ENCODE data around the gene LARGE2.

LARGE2 gene

GRCh38 chr11:45930031-45930794 is 7.8 kb downstream of the LARGE2 start:
- DNase-seq (ENCODE audit: low read depth) = no peak

DNA sequence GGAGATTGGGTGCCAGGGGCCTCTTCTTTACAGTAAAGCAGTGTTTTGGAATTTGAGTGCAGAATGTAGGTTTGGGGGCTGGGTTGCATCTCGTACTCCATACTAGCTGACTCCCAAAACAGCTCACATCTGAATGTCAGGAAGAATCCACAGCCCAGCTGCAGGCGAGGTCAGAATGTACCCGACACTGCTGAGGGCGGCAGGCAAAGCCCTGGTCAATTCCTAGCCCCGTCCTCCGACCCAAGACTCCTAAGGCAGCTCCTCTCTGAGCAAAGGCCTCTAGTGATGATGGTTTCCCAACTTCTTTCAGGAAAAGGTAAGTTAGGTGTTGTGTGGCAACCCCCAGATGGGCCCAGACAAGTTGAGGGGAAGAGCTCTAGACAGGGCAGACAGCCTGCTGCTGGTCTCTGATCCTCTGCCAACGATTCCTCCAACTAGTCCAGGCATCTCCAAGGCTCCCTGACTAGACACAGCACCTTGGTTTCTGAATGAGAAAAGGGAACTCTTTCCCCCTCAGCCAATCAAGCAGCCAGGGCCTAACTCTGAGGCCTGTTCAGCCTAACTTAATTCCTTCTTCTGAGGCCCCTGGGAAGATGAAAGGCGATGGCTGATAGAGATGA is 8.6 kb downstream of the LARGE2 start:
- DNase-seq (ENCODE audit: low read depth) = no peak

DNA sequence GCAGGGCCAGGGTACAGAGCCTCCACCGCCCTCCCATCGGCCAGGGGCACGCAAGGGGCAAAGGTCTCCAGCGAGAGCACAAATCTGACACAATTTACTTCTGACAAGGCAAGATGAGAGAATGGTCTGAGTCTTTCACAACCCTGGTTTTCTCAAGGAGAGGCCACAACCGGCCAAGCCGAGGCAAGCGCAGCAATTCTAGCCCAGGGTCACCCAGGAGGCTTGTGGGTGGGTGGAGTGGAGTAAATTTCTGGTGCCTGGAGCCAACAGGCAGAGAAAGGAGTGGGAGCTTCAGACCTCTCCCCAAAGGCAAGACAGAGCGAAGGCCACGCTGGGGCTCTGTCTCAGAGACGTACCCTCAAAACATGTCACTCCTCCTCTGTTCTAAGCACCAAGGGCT is 9.3 kb downstream of the LARGE2 start:
- DNase-seq (ENCODE audit: low read depth) = no peak

DNA sequence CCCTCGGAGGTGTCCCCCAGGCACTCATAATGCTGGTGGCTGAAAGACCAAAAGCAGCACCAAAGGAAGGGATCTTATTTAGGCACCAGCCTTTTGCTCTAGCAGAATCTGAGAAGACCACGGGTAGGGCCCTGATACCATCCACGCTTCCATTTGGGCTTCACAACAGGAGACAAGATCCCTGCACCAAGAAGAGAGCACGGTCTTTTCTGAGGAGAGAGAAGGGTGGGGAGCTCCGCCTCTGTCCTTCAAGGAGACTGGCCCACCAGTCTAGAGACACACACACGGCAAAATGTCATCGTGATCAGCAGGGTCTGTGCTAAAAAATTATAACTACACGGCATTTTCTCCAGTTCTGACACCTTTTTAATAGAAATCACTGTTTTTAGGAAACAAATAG is 9.8 kb downstream of the LARGE2 start:
- no peak for DNase-seq (ENCODE audit: low read depth)

DNA sequence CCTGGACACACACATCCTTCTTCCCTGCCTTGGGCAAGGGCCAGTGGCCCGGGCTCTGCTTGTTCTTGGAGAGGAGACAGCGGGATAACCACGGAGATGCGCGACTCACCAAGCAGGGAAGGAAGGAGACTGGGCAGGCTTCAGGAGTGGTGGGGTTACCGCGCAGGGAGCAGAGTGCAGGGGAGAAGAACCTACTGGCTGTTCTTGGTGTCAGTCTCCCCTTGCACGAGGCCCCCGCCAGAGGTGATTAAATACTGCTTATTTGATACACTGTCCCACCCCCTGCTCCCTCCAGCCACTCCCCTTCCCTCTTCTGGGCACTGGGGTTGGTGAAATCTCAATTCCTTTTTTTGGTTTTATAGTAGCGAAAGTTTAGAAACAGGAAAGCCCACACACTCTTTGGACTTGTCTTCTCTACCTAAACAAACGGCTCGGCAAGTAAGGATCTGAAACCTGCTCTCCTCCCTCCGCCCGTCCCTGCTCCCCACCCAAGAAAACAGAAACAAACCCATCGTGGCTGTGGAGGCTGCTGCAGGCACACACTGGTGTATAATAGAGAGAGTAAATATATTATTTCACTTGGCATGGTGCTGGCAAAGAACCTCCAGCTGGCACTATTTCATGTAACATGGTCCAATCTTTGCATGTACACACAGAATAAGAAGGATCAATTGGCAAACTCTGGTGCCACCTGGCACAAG is 10.8 kb downstream of the LARGE2 start:
- peak; percentile 53 for DNase-seq (ENCODE audit: low read depth)

- no peak for DNase-seq (ENCODE audit: low read depth)
Measured at GRCh38 chr11:45933846-45934579, 11.6 kb downstream of the LARGE2 start.

DNA sequence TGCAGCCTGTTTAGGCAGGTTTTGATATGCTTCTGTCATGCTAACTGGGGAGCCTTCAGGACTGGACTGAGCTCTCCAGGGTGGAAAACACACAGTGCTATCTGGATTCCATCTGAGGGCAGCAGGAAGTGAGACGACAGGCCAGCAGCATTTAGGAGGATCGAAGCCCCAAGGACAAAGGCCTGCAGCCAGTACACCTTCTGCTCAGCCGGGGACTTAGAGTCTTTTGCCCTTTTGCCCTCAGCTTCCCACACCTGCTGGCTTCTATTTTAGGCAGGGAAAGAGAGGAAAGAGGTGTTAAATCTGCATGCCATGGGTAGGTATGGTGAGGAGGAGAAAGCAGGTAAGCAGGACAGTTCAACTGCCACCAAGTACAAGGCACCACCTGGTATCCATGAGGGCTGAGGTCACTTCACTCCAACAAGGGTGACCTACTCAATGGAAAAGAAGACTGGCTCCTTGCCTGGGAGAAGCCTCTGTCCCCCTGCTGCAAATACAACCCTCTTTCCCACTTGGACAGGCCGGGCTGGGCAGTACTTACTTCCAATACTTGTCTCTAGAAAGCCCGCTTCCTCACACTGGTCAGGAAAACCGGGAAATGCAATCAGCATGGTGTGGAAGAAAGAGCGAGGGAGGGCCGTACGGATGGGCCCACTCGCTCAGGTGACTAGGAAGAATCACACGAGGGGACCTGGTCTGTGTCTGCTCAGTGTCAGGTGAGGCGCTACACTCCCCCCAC is 12.3 kb downstream of the LARGE2 start:
- DNase-seq (ENCODE audit: low read depth) = no peak

- no peak for DNase-seq (ENCODE audit: low read depth)
Measured at GRCh38 chr11:45935349-45936064, 13.1 kb downstream of the LARGE2 start.

DNA sequence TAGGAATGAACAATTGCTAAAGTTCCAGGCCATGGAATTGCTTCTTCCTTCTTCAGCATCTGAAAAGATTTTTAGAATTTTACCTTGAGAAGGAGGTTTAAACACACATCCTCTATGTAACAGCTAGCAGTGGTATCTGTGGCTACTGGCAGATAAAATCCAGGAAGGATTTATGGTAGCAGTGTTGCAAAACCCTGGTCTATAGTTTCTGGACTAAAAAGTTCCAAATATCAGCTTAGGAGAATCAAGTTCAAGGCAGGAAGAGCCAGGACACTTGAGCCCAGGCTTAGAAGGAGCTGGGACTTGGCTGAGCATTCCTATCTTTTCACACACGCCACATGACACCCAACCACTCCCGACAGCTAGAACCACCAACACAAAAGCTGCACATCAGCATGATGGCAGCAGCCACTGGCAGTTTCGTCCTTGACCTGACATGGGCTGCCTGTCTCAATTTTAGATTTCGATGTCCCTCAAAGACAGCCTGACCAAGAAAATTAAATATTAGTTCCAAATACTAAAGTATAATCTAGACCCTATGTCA is 14.1 kb downstream of the LARGE2 start:
- no peak for DNase-seq (ENCODE audit: low read depth)

- DNase-seq (ENCODE audit: low read depth) = no peak
Measured at GRCh38 chr11:45937916-45938315, 15.5 kb downstream of the LARGE2 start.

DNA sequence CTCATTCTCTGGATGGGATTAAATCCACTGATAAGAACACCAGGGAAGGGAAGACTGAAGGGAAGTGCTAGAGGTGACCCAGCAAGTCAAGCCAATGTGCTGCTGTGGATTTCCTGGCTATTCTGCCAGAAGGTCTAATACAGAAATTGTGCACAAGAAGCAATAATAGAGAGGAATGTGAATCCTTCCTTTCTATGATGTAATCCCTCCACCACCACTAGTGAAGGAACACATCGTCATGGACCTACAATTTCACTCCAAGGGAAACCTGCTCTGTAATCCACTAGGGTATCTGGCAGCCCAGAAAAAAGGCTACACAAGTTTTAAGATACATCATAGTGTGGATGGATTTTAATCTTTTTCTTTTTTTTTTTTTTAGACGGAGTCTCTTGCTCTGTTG is 17.4 kb downstream of the LARGE2 start:
- no peak for DNase-seq (ENCODE audit: low read depth)

DNA sequence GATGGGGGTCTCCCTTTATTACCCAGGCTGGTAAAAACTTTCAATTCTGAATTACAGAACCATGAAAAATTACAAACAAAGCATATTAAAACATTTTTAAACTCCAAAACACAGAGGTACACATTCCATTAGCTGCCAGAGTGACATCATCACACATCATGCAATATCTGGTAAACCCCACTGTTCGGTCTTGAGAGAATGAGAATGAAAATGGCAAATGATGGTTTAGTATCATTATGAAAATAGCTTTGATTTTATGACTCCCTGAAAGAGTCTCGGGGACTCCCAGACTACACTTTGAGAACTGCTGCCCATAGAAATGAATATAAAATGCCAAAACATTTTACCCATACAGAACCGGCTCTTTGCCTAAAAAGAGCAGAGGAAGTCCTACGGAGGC is 18.8 kb downstream of the LARGE2 start:
- no peak for DNase-seq (ENCODE audit: low read depth)

GRCh38 chr11:45942381-45942780 is 19.9 kb downstream of the LARGE2 start:
- no peak for DNase-seq (ENCODE audit: low read depth)

GRCh38 chr11:45945397-45945999 is 23.0 kb downstream of the LARGE2 start:
- DNase-seq (ENCODE audit: low read depth) = no peak

DNA sequence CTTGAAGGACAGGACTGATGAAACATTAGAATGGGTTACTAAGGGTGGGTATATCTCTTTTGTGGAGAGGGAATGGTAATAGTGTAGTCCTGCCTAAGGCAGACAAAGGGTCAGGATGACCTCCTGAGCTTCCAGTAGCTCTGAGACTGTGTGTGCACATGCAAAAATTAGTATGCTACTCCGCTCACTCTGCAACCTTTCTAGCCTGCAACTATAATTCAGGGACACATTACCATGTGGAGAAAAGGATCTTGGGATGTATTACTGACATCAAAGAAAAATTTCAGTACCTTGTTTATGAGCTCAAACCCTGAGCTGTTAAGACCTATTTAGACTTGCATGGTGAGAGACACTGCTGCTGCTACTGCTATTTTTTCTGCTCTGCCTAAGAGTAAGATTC is 25.4 kb downstream of the LARGE2 start:
- DNase-seq (ENCODE audit: low read depth) = no peak

DNA sequence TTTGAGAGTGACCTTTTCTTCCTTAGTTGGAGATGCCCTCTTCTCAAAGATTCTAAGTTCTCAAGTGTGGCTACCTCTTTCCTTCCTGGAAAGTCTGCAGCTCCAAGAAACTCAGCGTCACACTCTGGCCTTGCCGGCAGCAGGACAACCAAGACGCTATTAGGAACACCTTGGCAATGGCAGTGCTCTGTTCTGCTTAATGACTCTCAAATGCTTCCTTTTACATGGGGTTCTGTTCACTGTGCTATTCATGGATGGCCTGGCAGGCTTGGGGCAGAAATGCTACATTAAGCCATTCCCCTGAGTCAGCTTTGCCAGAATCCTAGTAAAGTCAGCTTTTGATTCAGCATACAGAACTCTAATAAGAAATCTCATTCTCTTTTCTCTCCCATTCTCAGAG is 25.9 kb downstream of the LARGE2 start:
- no peak for DNase-seq (ENCODE audit: low read depth)

DNA sequence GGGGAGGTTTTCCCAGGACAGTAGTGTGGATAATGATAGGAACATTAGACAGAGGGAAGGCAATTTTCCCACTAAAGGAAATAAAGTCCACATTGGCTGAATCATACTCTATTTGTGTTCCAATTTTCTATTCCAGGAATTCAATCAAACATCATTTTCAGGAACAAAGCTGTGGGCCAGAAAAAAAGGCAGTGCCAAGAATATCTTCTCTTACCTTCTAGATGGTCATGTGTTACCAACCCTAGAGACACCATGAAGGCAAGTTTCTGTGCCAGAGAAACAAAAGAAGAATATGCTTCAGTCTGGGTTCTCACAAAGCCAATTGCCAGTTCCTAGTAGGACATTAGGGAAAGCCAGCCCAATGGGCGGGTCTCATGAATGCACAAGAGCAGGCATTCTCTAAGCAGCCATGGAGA is 27.5 kb downstream of the LARGE2 start:
- DNase-seq (ENCODE audit: low read depth) = no peak

DNA sequence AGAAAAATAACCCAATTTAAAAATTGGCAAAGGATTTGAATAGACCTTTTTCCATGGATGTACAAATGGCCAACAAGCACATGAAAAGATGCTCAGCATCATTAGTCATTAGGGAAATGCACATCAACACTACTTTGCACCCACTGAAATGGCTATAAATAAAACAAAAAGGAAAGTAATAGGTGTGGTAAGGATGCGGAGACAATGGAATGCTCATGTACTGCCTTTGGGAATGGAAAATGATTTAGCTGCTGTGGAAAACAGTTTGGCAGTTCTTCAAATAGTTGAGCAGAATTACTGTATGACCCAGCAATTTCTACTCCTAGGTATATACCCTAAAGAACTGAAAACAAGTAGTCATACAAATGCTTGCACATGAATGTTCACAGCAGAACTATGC is 37.4 kb downstream of the LARGE2 start:
- no peak for DNase-seq (ENCODE audit: low read depth)

DNA sequence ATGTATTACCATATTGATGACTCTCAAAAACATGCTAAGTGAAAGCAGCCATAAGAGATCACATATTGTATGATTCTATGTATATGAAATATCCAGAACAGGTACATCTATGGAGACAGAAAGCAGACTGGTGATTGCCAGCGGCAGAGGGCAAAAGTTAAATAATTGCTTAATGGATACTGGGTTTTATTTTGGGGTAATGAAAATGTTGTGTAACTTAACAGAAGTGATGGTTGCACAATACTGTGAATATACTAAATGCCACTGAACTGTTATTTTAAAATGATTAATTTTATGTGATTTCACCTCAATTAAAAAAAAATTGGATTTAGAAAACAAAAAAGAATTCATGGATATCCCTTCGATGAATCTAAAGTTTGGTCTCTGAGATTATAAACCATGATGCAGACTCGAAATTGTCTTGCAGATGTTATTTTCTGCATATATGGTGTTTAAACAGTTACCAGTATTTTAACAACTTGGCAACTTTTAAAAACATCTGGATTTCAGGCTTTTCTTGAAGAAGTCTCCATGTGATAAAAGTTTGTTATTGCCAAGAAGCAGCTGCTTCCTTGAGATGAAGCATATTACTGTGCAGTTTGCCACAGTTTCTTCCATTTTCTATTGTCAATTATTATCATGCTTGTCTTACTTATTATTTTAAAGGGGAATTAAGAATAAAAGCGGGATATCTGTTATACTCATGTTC is 38.1 kb downstream of the LARGE2 start:
- no peak for DNase-seq (ENCODE audit: low read depth)

GRCh38 chr11:45961751-45962240 is 39.3 kb downstream of the LARGE2 start:
- no peak for DNase-seq (ENCODE audit: low read depth)

Data from ELR (cell line).